ENCODE results near the gene SLC39A6. TPM values are rescaled to one million over a fixed set of nuclear protein-coding genes. Genes with fewer than 3 reads are reported as not detected.

SLC39A6 gene
- total and polyA plus RNA-seq, 2 of the 13 experiments (the other 11 are each of a cell fraction or from before 2014, with no cell fraction given) = 41.7 to 59.2 TPM

DNA sequence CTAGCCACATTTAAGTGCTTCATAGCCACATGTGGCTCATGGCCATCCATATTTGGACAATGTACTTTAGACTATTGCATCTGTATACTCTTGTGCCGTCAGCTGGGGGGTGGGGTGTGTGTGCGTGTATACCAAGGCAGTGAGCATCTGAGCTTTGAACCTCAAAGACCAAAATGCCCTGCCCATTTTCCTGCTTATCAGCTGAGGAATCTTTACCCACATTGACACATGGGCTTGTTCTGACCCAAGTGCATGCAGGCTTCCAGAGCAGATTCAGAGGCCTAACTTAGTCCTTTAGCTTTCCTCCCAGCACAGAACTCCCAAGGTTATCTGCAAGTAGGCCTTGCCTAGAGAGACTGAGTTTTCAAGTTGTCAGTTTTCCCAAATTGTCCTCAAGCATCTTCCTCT, 47.0 kb upstream of the SLC39A6 start (continued):
- TF ChIP-seq TCF12 (IDR thresholded peaks at IDR 0.05) (no peak), TCF12 (CRISPR knock-in tag; IDR thresholded peaks at IDR 0.05) (no peak), ZNF24 (IDR thresholded peaks at IDR 0.05) (no peak), CBFB (CRISPR knock-in tag; IDR thresholded peaks at IDR 0.05) (no peak), NFE2L2 (IDR thresholded peaks at IDR 0.05; ENCODE audit: low read length) (no peak), SMAD9 (CRISPR knock-in tag; IDR thresholded peaks at IDR 0.05) (no peak), HOXD1 (CRISPR knock-in tag; IDR thresholded peaks at IDR 0.05) (no peak), FLYWCH1 (CRISPR knock-in tag; IDR thresholded peaks at IDR 0.05) (no peak), RBFOX2 (IDR thresholded peaks at IDR 0.05; ENCODE audit: low read depth, low read length) (no peak), FOXA1 (IDR thresholded peaks at IDR 0.05) (no peak; the same call in 1 of the 2 replicates), FOXA1 (CRISPR knock-in tag; IDR thresholded peaks at IDR 0.05) (peak; percentile 87), ARID2 (CRISPR knock-in tag; IDR thresholded peaks at IDR 0.05; ENCODE audit: borderline replicate concordance) (no peak), KLF15 (CRISPR knock-in tag; IDR thresholded peaks at IDR 0.05; ENCODE audit: borderline replicate concordance) (no peak)
- TF ChIP-seq, protein P1, sequence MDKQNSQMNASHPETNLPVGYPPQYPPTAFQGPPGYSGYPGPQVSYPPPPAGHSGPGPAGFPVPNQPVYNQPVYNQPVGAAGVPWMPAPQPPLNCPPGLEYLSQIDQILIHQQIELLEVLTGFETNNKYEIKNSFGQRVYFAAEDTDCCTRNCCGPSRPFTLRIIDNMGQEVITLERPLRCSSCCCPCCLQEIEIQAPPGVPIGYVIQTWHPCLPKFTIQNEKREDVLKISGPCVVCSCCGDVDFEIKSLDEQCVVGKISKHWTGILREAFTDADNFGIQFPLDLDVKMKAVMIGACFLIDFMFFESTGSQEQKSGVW (CRISPR knock-in tag; IDR thresholded peaks at IDR 0.05; ENCODE audit: borderline replicate concordance) = no peak
- TF ChIP-seq, protein P2, sequence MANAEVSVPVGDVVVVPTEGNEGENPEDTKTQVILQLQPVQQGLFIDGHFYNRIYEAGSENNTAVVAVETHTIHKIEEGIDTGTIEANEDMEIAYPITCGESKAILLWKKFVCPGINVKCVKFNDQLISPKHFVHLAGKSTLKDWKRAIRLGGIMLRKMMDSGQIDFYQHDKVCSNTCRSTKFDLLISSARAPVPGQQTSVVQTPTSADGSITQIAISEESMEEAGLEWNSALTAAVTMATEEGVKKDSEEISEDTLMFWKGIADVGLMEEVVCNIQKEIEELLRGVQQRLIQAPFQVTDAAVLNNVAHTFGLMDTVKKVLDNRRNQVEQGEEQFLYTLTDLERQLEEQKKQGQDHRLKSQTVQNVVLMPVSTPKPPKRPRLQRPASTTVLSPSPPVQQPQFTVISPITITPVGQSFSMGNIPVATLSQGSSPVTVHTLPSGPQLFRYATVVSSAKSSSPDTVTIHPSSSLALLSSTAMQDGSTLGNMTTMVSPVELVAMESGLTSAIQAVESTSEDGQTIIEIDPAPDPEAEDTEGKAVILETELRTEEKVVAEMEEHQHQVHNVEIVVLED (CRISPR knock-in tag; IDR thresholded peaks at IDR 0.05; ENCODE audit: borderline replicate concordance) = no peak; the same call in 1 of the 2 replicates
- TF ChIP-seq, protein P3, sequence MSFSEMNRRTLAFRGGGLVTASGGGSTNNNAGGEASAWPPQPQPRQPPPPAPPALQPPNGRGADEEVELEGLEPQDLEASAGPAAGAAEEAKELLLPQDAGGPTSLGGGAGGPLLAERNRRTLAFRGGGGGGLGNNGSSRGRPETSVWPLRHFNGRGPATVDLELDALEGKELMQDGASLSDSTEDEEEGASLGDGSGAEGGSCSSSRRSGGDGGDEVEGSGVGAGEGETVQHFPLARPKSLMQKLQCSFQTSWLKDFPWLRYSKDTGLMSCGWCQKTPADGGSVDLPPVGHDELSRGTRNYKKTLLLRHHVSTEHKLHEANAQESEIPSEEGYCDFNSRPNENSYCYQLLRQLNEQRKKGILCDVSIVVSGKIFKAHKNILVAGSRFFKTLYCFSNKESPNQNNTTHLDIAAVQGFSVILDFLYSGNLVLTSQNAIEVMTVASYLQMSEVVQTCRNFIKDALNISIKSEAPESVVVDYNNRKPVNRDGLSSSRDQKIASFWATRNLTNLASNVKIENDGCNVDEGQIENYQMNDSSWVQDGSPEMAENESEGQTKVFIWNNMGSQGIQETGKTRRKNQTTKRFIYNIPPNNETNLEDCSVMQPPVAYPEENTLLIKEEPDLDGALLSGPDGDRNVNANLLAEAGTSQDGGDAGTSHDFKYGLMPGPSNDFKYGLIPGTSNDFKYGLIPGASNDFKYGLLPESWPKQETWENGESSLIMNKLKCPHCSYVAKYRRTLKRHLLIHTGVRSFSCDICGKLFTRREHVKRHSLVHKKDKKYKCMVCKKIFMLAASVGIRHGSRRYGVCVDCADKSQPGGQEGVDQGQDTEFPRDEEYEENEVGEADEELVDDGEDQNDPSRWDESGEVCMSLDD (CRISPR knock-in tag; IDR thresholded peaks at IDR 0.05; ENCODE audit: borderline replicate concordance) = no peak
- TF ChIP-seq, protein P4, sequence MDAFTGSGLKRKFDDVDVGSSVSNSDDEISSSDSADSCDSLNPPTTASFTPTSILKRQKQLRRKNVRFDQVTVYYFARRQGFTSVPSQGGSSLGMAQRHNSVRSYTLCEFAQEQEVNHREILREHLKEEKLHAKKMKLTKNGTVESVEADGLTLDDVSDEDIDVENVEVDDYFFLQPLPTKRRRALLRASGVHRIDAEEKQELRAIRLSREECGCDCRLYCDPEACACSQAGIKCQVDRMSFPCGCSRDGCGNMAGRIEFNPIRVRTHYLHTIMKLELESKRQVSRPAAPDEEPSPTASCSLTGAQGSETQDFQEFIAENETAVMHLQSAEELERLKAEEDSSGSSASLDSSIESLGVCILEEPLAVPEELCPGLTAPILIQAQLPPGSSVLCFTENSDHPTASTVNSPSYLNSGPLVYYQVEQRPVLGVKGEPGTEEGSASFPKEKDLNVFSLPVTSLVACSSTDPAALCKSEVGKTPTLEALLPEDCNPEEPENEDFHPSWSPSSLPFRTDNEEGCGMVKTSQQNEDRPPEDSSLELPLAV (CRISPR knock-in tag; conservative IDR thresholded peaks at IDR 0.05; ENCODE audit: low read depth) = no peak
- TF ChIP-seq, protein P5, sequence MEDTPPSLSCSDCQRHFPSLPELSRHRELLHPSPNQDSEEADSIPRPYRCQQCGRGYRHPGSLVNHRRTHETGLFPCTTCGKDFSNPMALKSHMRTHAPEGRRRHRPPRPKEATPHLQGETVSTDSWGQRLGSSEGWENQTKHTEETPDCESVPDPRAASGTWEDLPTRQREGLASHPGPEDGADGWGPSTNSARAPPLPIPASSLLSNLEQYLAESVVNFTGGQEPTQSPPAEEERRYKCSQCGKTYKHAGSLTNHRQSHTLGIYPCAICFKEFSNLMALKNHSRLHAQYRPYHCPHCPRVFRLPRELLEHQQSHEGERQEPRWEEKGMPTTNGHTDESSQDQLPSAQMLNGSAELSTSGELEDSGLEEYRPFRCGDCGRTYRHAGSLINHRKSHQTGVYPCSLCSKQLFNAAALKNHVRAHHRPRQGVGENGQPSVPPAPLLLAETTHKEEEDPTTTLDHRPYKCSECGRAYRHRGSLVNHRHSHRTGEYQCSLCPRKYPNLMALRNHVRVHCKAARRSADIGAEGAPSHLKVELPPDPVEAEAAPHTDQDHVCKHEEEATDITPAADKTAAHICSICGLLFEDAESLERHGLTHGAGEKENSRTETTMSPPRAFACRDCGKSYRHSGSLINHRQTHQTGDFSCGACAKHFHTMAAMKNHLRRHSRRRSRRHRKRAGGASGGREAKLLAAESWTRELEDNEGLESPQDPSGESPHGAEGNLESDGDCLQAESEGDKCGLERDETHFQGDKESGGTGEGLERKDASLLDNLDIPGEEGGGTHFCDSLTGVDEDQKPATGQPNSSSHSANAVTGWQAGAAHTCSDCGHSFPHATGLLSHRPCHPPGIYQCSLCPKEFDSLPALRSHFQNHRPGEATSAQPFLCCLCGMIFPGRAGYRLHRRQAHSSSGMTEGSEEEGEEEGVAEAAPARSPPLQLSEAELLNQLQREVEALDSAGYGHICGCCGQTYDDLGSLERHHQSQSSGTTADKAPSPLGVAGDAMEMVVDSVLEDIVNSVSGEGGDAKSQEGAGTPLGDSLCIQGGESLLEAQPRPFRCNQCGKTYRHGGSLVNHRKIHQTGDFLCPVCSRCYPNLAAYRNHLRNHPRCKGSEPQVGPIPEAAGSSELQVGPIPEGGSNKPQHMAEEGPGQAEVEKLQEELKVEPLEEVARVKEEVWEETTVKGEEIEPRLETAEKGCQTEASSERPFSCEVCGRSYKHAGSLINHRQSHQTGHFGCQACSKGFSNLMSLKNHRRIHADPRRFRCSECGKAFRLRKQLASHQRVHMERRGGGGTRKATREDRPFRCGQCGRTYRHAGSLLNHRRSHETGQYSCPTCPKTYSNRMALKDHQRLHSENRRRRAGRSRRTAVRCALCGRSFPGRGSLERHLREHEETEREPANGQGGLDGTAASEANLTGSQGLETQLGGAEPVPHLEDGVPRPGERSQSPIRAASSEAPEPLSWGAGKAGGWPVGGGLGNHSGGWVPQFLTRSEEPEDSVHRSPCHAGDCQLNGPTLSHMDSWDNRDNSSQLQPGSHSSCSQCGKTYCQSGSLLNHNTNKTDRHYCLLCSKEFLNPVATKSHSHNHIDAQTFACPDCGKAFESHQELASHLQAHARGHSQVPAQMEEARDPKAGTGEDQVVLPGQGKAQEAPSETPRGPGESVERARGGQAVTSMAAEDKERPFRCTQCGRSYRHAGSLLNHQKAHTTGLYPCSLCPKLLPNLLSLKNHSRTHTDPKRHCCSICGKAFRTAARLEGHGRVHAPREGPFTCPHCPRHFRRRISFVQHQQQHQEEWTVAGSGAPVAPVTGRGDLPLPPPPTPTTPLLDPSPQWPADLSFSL (CRISPR knock-in tag; IDR thresholded peaks at IDR 0.05) = no peak
